Mesothelial cell of epicardium (in vitro differentiated cells): ENCODE data around the gene CDKN2A. TPM values are rescaled to one million over a fixed set of nuclear protein-coding genes. Genes with fewer than 3 reads are reported as not detected.

Experiments
- DNase-seq, 2 experiments: peaks; one replicate each; pipeline ENCODE4 v3.0.0; 2021; ENCODE audit warnings: low spot score in 2 of 2; ENCODE audit not compliant: unreplicated experiment in 2 of 2
- H3K27ac Mint-ChIP-seq: 2 replicates; pipeline ENCODE4 v1.8.0; 2021; ENCODE audit warnings: mixed read lengths
- H3K27me3 Mint-ChIP-seq: 2 replicates; pipeline ENCODE4 v1.8.0; 2021; ENCODE audit warnings: low read depth, mixed read lengths
- H3K36me3 Mint-ChIP-seq: 2 replicates; pipeline ENCODE4 v1.8.0; 2021; ENCODE audit warnings: mixed read lengths
- H3K4me1 Mint-ChIP-seq: 2 replicates; pipeline ENCODE4 v1.8.0; 2021; ENCODE audit warnings: mixed read lengths
- H3K4me3 Mint-ChIP-seq: 2 replicates; pipeline ENCODE4 v1.8.0; 2021; ENCODE audit warnings: mild to moderate bottlenecking, moderate library complexity, mixed read lengths
- H3K9me3 Mint-ChIP-seq: 2 replicates; pipeline ENCODE4 v1.8.0; 2021; ENCODE audit warnings: mixed read lengths
- CTCF ChIP-seq: fragments of 200-600 bp; sonication (generic); IDR thresholded peaks from one replicate; pipeline ENCODE4 v1.5.0; 2021; ENCODE audit warnings: antibody characterized with exemption; ENCODE audit not compliant: unreplicated experiment
- total RNA-seq: library from RNA; stranded (reverse); gene quantifications from 3 replicates; pipeline ENCODE4 v1.2.1, GENCODE V29; 2021

Gene CDKN2A
- total RNA-seq, 1 donor from 2014 or later = 86.1 TPM

GRCh38 chr9:21993007-21993406 is 1.2 kb downstream of the CDKN2A start:
- Mint-ChIP-seq H3K4me1 (peaks cover 28% of the 10 kb centered on the region), H3K4me3 (peak overlapping the region; percentile 94), H3K27ac (peak overlapping the region; percentile 90), H3K9me3 (no peaks in the 10 kb centered on the region), H3K36me3 (peaks cover 4% of the 10 kb centered on the region), H3K27me3 (peaks cover 37% of the 10 kb centered on the region)
- DNase-seq = no peak
- TF ChIP-seq CTCF = no peak

DNA sequence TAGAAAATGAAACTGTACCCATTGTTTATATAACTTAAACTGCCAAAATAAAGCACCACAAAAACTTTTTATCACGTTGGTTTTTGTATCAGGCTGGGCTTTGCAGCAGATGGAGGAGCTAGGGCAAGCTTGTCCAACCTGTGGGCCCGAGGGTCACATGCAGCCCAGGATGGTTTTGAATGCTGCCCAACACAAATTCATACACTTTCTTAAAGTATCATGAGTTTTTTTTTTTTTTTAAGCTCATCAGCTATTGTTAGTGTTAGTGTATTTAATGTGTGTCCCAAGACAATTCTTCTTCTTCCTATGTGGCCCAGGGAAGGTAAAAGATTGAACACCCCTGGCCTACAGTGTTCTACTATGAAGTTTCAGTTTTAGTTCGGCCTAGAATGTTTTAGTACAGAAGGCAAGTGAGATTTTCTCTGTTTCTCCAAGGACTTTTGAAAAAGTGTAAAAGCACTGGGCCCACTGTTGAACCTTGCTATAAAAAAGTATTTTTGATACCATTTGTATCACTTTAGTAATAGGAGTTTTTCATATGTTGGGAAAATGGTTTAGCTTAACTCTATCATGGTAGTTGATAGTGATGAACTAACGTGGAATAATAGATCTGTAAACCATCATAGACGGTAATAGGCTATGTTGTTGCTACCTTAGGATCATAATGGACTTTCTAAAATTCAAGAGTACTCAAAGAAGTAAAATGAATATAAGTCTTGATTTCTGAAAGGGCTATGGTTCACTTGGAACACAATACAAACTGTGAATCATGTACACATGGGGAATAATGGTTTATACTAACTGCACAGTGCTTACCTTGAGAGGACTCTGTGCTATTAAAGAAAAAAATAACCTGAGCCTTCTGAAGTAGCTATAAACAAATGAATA is 2.9 kb downstream of the CDKN2A start:
- H3K36me3 Mint-ChIP-seq = peaks cover 4% of the 10 kb centered on the region
- TF ChIP-seq CTCF = no peak

GRCh38 chr9:21989440-21990189 is 4.6 kb downstream of the CDKN2A start:
- DNase-seq = no peak
- Mint-ChIP-seq H3K4me3 (peak overlapping the region; percentile 13), H3K27ac (no peak overlapping the region), H3K4me1 (peaks cover 29% of the 10 kb centered on the region), H3K9me3 (no peaks in the 10 kb centered on the region), H3K27me3 (peaks cover 43% of the 10 kb centered on the region), H3K36me3 (peaks cover 4% of the 10 kb centered on the region)
- no peak for TF ChIP-seq CTCF

More for the DNA sequence above, 2.9 kb downstream of the CDKN2A start:
- Mint-ChIP-seq H3K4me3 (peak overlapping the region; percentile 45), H3K9me3 (no peaks in the 10 kb centered on the region), H3K27me3 (peaks cover 37% of the 10 kb centered on the region), H3K4me1 (peaks cover 33% of the 10 kb centered on the region), H3K27ac (no peak overlapping the region)
- DNase-seq = no peak

- H3K4me3 Mint-ChIP-seq = peak overlapping the region; percentile 65
- peak overlapping the region; percentile 84 for H3K27ac Mint-ChIP-seq
- peaks cover 4% of the 10 kb centered on the region for H3K36me3 Mint-ChIP-seq
- no peaks in the 10 kb centered on the region for H3K9me3 Mint-ChIP-seq
- peaks cover 28% of the 10 kb centered on the region for H3K4me1 Mint-ChIP-seq
- no peak for TF ChIP-seq CTCF
- no peak for DNase-seq
- H3K27me3 Mint-ChIP-seq = peaks cover 53% of the 10 kb centered on the region
Measured at GRCh38 chr9:21988056-21988990, 5.9 kb downstream of the CDKN2A start.
